IMR-90 (cell line): Measurements from ENCODE around the gene ITPK1. TPM values are rescaled to one million over a fixed set of nuclear protein-coding genes. Genes with fewer than 3 reads are reported as not detected.

Experiments used
- ATAC-seq: fragments of 200-7000 bp; cut with Tn5 transposase; 2 replicates; pipeline ENCODE4 v1.9.1; 2020; ENCODE audit warnings: low read depth, mild to moderate bottlenecking, moderate library complexity
- BruUV-seq: library from RNA; stranded (reverse); fragments of 400-500 nt; replicated peaks from 2 replicates; lab custom pipeline; 2021; lab: Mats Ljungman, UMichigan
- CTCF ChIA-PET: fragments of 300-600 bp; formaldehyde crosslinking; extraction: SDS; loops from one replicate; lab custom pipeline; 2021; ENCODE audit warnings: antibody characterized with exemption; lab: Yijun Ruan, JAX
- POLR2A ChIA-PET: fragments of 300-600 bp; sonication (Branson Sonifier 250); formaldehyde crosslinking; loops from one replicate; lab custom pipeline; 2022; ENCODE audit warnings: antibody characterized with exemption; ENCODE audit not compliant: unreplicated experiment; lab: Charles Lee
- DNase-seq: peaks from one replicate; pipeline ENCODE4 v3.0.0; 2013
- H2AFZ ChIP-seq: replicated peaks from 2 replicates; pipeline ENCODE3; 2013; ENCODE audit warnings: low read length, mild to moderate bottlenecking; ENCODE audit not compliant: poor library complexity
- H2AK5ac ChIP-seq: 2 replicates; pipeline ENCODE4 v1.6.1; 2013; ENCODE audit warnings: low read depth, low read length, inconsistent platforms
- H2AK9ac ChIP-seq: replicated peaks from 2 replicates; pipeline ENCODE3; 2013; ENCODE audit warnings: mild to moderate bottlenecking, low read depth, low read length, moderate library complexity; ENCODE audit not compliant: poor library complexity
- H2BK120ac ChIP-seq: 2 replicates; pipeline ENCODE4 v1.6.1; 2013; ENCODE audit warnings: low read depth, low read length, inconsistent platforms
- H2BK15ac ChIP-seq: 3 replicates; pipeline ENCODE4 v1.6.1; 2013; ENCODE audit warnings: low read depth, low read length, inconsistent platforms
- H2BK20ac ChIP-seq: 2 replicates; pipeline ENCODE4 v1.6.1; 2013; ENCODE audit warnings: low read depth, mild to moderate bottlenecking, inconsistent platforms, low read length, moderate library complexity
- H2BK5ac ChIP-seq: 2 replicates; pipeline ENCODE4 v1.6.1; 2013; ENCODE audit warnings: mild to moderate bottlenecking, low read depth, low read length, inconsistent platforms; ENCODE audit not compliant: poor library complexity, severe bottlenecking
- H3K14ac ChIP-seq: replicated peaks from 2 replicates; pipeline ENCODE4 v1.6.1; 2013; ENCODE audit warnings: low read depth, low read length, inconsistent platforms
- H3K18ac ChIP-seq: 2 replicates; pipeline ENCODE4 v1.6.1; 2013; ENCODE audit warnings: low read depth, low read length, control low read depth
- H3K23ac ChIP-seq: 2 replicates; pipeline ENCODE4 v1.6.1; 2013; ENCODE audit warnings: low read depth, low read length, inconsistent platforms
- H3K27ac ChIP-seq: 2 replicates; pipeline ENCODE4 v1.5.1; 2013; ENCODE audit warnings: mild to moderate bottlenecking, control low read depth, low read length; ENCODE audit not compliant: insufficient read depth
- H3K27me3 ChIP-seq: 2 replicates; pipeline ENCODE4 v1.6.1; 2013; ENCODE audit warnings: low read length; ENCODE audit not compliant: control insufficient read depth, insufficient read depth
- H3K36me3 ChIP-seq: 2 replicates; pipeline ENCODE4 v1.6.1; 2013; ENCODE audit warnings: low read length, mixed read lengths; ENCODE audit not compliant: control insufficient read depth, insufficient read depth
- H3K4ac ChIP-seq: 2 replicates; pipeline ENCODE4 v1.6.1; 2013; ENCODE audit warnings: low read depth, low read length, inconsistent platforms
- H3K4me1 ChIP-seq: 2 replicates; pipeline ENCODE4 v1.6.1; 2013; ENCODE audit warnings: low read length, mixed read lengths; ENCODE audit not compliant: control insufficient read depth, insufficient read depth
- H3K4me2 ChIP-seq: 2 replicates; pipeline ENCODE4 v1.6.1; 2013; ENCODE audit warnings: low read depth, mild to moderate bottlenecking, control low read depth, low read length, moderate library complexity
- H3K4me3 ChIP-seq: 2 replicates; pipeline ENCODE4 v1.5.1; 2013; ENCODE audit warnings: low read depth, mild to moderate bottlenecking, control low read depth, low read length, moderate library complexity; ENCODE audit not compliant: insufficient read depth
- H3K56ac ChIP-seq: 2 replicates; pipeline ENCODE4 v1.6.1; 2013; ENCODE audit warnings: low read length, inconsistent platforms; ENCODE audit not compliant: insufficient read depth; ENCODE audit errors: extremely low read depth
- H3K79me1 ChIP-seq, 2 experiments: 2 replicates each; pipeline ENCODE4 v1.6.1; 2013; ENCODE audit warnings: low read length in 2 of 2, inconsistent platforms in 1 of 2, low read depth in 1 of 2
- H3K9ac ChIP-seq: 2 replicates; pipeline ENCODE4 v1.6.1; 2013; ENCODE audit warnings: low read depth, low read length, control low read depth
- H3K9me1 ChIP-seq: 2 replicates; pipeline ENCODE4 v1.6.1; 2013; ENCODE audit warnings: low read length, inconsistent platforms; ENCODE audit not compliant: insufficient read depth
- H3K9me3 ChIP-seq: 2 replicates; pipeline ENCODE4 v1.6.1; 2013; ENCODE audit warnings: low read length; ENCODE audit not compliant: control insufficient read depth, insufficient read depth
- H4K20me1 ChIP-seq: 2 replicates; pipeline ENCODE4 v1.6.1; 2013; ENCODE audit warnings: low read length, inconsistent platforms; ENCODE audit not compliant: insufficient read depth
- H4K5ac ChIP-seq: 2 replicates; pipeline ENCODE4 v1.6.1; 2013; ENCODE audit warnings: mild to moderate bottlenecking, low read depth, low read length, control low read depth
- H4K8ac ChIP-seq, 2 experiments: 2 replicates each; pipeline ENCODE4 v1.6.1; 2013; ENCODE audit warnings: low read depth in 2 of 2, low read length in 2 of 2, control low read depth in 1 of 2, inconsistent platforms in 1 of 2
- H4K91ac ChIP-seq: 2 replicates; pipeline ENCODE4 v1.6.1; 2013; ENCODE audit warnings: low read depth, low read length, inconsistent platforms; ENCODE audit not compliant: insufficient read depth
- BHLHE40 ChIP-seq: fragments of 150-350 bp; IDR thresholded peaks from 2 replicates; pipeline ENCODE4 v1.6.1; 2016; ENCODE audit warnings: mild to moderate bottlenecking, low read depth, low read length
- CEBPB ChIP-seq: IDR thresholded peaks from 2 replicates; pipeline ENCODE4 v1.6.1; 2012; ENCODE audit warnings: low read depth, low read length, improper control_type of control experiment
- CHD1 ChIP-seq: IDR thresholded peaks from 2 replicates; pipeline ENCODE4 v1.6.1; 2012; ENCODE audit warnings: low read depth, low read length, improper control_type of control experiment
- CTCF ChIP-seq: conservative IDR thresholded peaks from 2 replicates; pipeline ENCODE4 v1.5.1; 2012; ENCODE audit warnings: mild to moderate bottlenecking, low read depth, low read length, improper control_type of control experiment
- FOS ChIP-seq: fragments of 150-350 bp; IDR thresholded peaks from 2 replicates; pipeline ENCODE4 v1.6.1; 2016; ENCODE audit warnings: low read depth, low read length
- MAFK ChIP-seq: IDR thresholded peaks from 2 replicates; pipeline ENCODE4 v1.6.1; 2012; ENCODE audit warnings: low read depth, low read length, improper control_type of control experiment
- MAZ ChIP-seq: IDR thresholded peaks from 2 replicates; pipeline ENCODE4 v1.6.1; 2012; ENCODE audit warnings: low read depth, mild to moderate bottlenecking, low read length, improper control_type of control experiment, moderate library complexity, borderline replicate concordance
- MXI1 ChIP-seq: IDR thresholded peaks from 2 replicates; pipeline ENCODE4 v1.6.1; 2012; ENCODE audit warnings: low read depth, mild to moderate bottlenecking, low read length, moderate library complexity, borderline replicate concordance
- NFE2L2 ChIP-seq: fragments of 150-350 bp; IDR thresholded peaks from 2 replicates; pipeline ENCODE4 v1.6.1; 2016; ENCODE audit warnings: low read depth, mild to moderate bottlenecking, low read length
- POLR2A ChIP-seq: IDR thresholded peaks from 2 replicates; pipeline ENCODE4 v1.6.1; 2012; ENCODE audit warnings: mild to moderate bottlenecking, low read depth, low read length
- RAD21 ChIP-seq: IDR thresholded peaks from 2 replicates; pipeline ENCODE4 v1.6.1; 2012; ENCODE audit warnings: low read length, improper control_type of control experiment
- RCOR1 ChIP-seq: IDR thresholded peaks from 2 replicates; pipeline ENCODE4 v1.6.1; 2012; ENCODE audit warnings: mild to moderate bottlenecking, low read length, improper control_type of control experiment; ENCODE audit not compliant: insufficient replicate concordance
- RFX5 ChIP-seq: IDR thresholded peaks from 2 replicates; pipeline ENCODE4 v1.8.0; 2012; ENCODE audit warnings: low read depth, mild to moderate bottlenecking, low read length, moderate library complexity
- SMC3 ChIP-seq: fragments of 150-350 bp; IDR thresholded peaks from 2 replicates; pipeline ENCODE4 v1.6.1; 2016; ENCODE audit warnings: low read depth, mild to moderate bottlenecking, antibody characterized with exemption, low read length, moderate library complexity
- USF2 ChIP-seq: fragments of 150-350 bp; IDR thresholded peaks from 2 replicates; pipeline ENCODE4 v1.6.1; 2017; ENCODE audit warnings: mild to moderate bottlenecking, antibody characterized with exemption, low read length, low read depth
- WGBS, 2 experiments: methylation state at CpG; one replicate each; pipeline versions ENCODE4 v1.1.5 to v1.1.7; 2013; ENCODE audit warnings: missing lambda C conversion rate in 2 of 2; ENCODE audit not compliant: insufficient read length in 1 of 2; ENCODE audit errors: extremely low coverage in 2 of 2; 5-methylcytosine and 5-hydroxymethylcytosine counted together
- dilution Hi-C: fragments of 300-500 bp; cut with HindIII; formaldehyde crosslinking; loops from one replicate; pipeline ENCODE4 v1.14.3; 2018; ENCODE audit warnings: low sequenced_read_pairs; ENCODE audit not compliant: unreplicated experiment
- in situ Hi-C: fragments of 300-500 bp; cut with MboI; formaldehyde crosslinking; loops from 3 replicates; pipeline ENCODE4 v1.14.3; 2019; ENCODE audit warnings: low sequenced_read_pairs, inconsistent platforms, mixed read lengths
- intact Hi-C: fragments of 100-400 bp; cut with micrococcal nuclease; formaldehyde crosslinking; loops from 2 replicates; pipeline ENCODE4 v1.10.0; 2022
- polyA plus RNA-seq, 3 experiments: library from polyadenylated mRNA; depleted of rRNA; stranded (reverse); fragments of >200 nt; gene quantifications; 2 replicates each; pipeline ENCODE4 v1.2.3, GENCODE V29; 2012; ENCODE audit warnings: low replicate concordance in 1 of 3
- total RNA-seq: library from RNA; depleted of rRNA; stranded (reverse); fragments of >200 nt; gene quantifications from 2 replicates; pipeline ENCODE4 v1.2.3, GENCODE V29; 2012
- TF ChIP-seq, protein P1 (sequence below): fragments of 150-350 bp; IDR thresholded peaks from 2 replicates; pipeline ENCODE4 v1.6.1; 2016; ENCODE audit warnings: low read depth, mild to moderate bottlenecking, low read length, moderate library complexity, borderline replicate concordance

The ITPK1 gene
- total and polyA plus RNA-seq, 2 of the 4 experiments (the other 2 are of a cell fraction): 21.7 to 26.9 TPM

GRCh38 chr14:93073358-93073707, 42.4 kb downstream of the ITPK1 start:
- Histone ChIP-seq H2BK120ac (no peak overlapping the region), H3K36me3 (no peaks in the 10 kb centered on the region), H3K14ac (no peak overlapping the region), H2AFZ (no peak overlapping the region), H2AK9ac (no peak overlapping the region), H3K9ac (no peak overlapping the region), H3K23ac (no peak overlapping the region), H3K4me2 (no peak overlapping the region), H4K5ac (no peak overlapping the region), H4K8ac (no peak overlapping the region), H3K18ac (no peak overlapping the region), H2BK5ac (no peak overlapping the region), H4K91ac (no peak overlapping the region), H4K20me1 (no peaks in the 10 kb centered on the region), H3K4me1 (peaks cover 12% of the 10 kb centered on the region), H3K9me1 (peaks cover 8% of the 10 kb centered on the region), H2AK5ac (peak overlapping the region; percentile 15; the same call in 1 of the 2 replicates), H3K56ac (no peak overlapping the region), H3K4ac (no peak overlapping the region), H2BK20ac (no peak overlapping the region), H3K4me3 (no peak overlapping the region), H2BK15ac (no peak overlapping the region), H3K79me1 (0 out of 4 replicates have a peak, but pooled peaks cover 0 to 3% of the 10 kb centered on the region in 2 experiments), H3K27ac (no peak overlapping the region), H3K27me3 (no peaks in the 10 kb centered on the region), H3K9me3 (no peaks in the 10 kb centered on the region)
- BruUV-seq: no TSS peak
- ATAC-seq (no peak), DNase-seq (no peak)
- CTCF ChIA-PET: no interaction called here
- TF ChIP-seq RAD21 (no peak), USF2 (no peak), CEBPB (no peak), CHD1 (no peak), MXI1 (no peak), SMC3 (no peak), FOS (no peak), BHLHE40 (no peak), POLR2A (no peak), MAZ (no peak), CTCF (no peak), RCOR1 (no peak), RFX5 (no peak), NFE2L2 (no peak), MAFK (no peak)
- TF ChIP-seq, protein P1, sequence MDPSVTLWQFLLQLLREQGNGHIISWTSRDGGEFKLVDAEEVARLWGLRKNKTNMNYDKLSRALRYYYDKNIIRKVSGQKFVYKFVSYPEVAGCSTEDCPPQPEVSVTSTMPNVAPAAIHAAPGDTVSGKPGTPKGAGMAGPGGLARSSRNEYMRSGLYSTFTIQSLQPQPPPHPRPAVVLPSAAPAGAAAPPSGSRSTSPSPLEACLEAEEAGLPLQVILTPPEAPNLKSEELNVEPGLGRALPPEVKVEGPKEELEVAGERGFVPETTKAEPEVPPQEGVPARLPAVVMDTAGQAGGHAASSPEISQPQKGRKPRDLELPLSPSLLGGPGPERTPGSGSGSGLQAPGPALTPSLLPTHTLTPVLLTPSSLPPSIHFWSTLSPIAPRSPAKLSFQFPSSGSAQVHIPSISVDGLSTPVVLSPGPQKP: no peak
- POLR2A ChIA-PET: no interaction called here
- intact Hi-C loops: no loop called here
- in situ Hi-C loops: no loop called here
- dilution Hi-C loops: no loop called here
- WGBS, 2 experiments: 83% methylated on average over 1 of the region's 4 CpGs; no CpG with 5 or more reads in 1 of the 2 experiments
